Measurements from ENCODE around the gene RPS2. TPM values are rescaled to one million over a fixed set of nuclear protein-coding genes. Genes with fewer than 3 reads are reported as not detected.

RPS2 gene
- total and polyA plus RNA-seq, 2 donors (not counting 1 experiment from before 2014, with no cell fraction given): 3,261 to 6,138 TPM

DNA sequence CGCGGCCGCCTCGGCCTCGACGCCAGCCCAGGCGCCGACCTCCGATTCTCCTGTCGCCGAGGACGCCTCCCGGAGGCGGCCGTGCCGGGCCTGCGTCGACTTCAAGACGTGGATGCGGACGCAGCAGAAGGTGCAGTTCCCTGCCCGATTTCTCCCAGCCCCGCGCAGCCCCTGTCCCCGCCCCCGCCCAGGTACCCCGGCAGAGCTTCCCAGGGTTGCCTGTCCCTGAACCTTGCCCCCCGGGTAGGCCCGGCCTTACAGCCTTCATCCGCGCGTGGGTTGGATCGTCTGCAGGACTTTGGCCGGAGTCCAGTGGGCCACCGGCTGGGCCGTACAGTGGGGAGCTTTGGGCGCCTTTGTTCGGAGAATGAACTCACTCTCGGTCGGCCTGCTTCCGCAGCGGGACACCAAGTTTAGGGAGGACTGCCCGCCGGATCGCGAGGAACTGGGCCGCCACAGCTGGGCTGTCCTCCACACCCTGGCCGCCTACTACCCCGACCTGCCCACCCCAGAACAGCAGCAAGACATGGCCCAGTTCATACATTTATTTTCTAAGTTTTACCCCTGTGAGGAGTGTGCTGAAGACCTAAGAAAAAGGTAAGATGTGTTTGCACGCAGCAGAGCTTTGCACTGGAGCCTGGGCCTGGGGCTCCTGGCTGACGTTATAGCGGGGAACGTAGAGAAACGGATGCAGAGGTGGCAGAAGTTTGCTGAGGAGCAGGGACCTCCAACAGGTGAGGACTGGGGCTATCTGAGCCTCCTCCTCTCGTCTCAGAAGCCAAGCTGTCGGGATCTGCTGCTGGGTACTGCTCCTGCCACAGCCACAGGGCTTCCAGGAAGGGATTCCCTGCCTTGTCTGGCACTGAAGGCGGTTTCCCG lies 20.0 kb upstream of the RPS2 start:
- ATAC-seq (ENCODE audit: low read depth) (peak; percentile 13), DNase-seq (no peak)
- Histone ChIP-seq H2AFZ (ENCODE audit: insufficient read depth, low read depth, low read length, poor library complexity, severe bottlenecking) (peak overlapping the region; percentile 88), H3K9ac (ENCODE audit: low read length) (peak overlapping the region; percentile 76), H3K79me2 (ENCODE audit: control insufficient read depth, insufficient read depth, low read length) (no peaks in the 10 kb centered on the region), H3K27ac (ENCODE audit: low read length in 2 of 2) (peak overlapping the region; percentile 10 to 66), H3K9me3 (ENCODE audit: control extremely low read depth in 1 of 3, control insufficient read depth in 2 of 3, insufficient read depth in 1 of 3, low read length in 2 of 3) (peaks cover 0 to under 1% (median 0%) of the 10 kb centered on the region in 3 donors), H4K20me1 (ENCODE audit: control insufficient read depth, insufficient read depth, low read length, poor library complexity, severe bottlenecking) (no peaks in the 10 kb centered on the region), H3K4me3 (ENCODE audit: control extremely low read depth in 1 of 5, extremely low read depth in 1 of 5, insufficient read depth in 1 of 5, low read depth in 2 of 5, low read length in 4 of 5) (peak overlapping the region; percentile 3 to 78 (median 62)), H3K4me2 (replicated peaks; ENCODE audit: low read depth, low read length, poor library complexity, severe bottlenecking) (peak overlapping the region; percentile 98), H3K4me1 (ENCODE audit: control insufficient read depth in 2 of 2, insufficient read depth in 2 of 2, low read length in 2 of 2) (peaks cover 16 to 38% of the 10 kb centered on the region in 2 donors), H3K36me3 (replicated peaks in 1 of 2; ENCODE audit: control extremely low read depth in 1 of 2, control insufficient read depth in 1 of 2, extremely low read depth in 1 of 2, insufficient read depth in 2 of 2, low read length in 1 of 2) (peaks cover 0 to 10% of the 10 kb centered on the region in 2 experiments), H3K27me3 (replicated peaks in 1 of 4; ENCODE audit: control extremely low read depth in 1 of 4, control insufficient read depth in 3 of 4, insufficient read depth in 4 of 4, low read length in 3 of 4) (peaks cover 0 to 34% (median 19%) of the 10 kb centered on the region in 4 experiments)
- TF ChIP-seq, protein P1, sequence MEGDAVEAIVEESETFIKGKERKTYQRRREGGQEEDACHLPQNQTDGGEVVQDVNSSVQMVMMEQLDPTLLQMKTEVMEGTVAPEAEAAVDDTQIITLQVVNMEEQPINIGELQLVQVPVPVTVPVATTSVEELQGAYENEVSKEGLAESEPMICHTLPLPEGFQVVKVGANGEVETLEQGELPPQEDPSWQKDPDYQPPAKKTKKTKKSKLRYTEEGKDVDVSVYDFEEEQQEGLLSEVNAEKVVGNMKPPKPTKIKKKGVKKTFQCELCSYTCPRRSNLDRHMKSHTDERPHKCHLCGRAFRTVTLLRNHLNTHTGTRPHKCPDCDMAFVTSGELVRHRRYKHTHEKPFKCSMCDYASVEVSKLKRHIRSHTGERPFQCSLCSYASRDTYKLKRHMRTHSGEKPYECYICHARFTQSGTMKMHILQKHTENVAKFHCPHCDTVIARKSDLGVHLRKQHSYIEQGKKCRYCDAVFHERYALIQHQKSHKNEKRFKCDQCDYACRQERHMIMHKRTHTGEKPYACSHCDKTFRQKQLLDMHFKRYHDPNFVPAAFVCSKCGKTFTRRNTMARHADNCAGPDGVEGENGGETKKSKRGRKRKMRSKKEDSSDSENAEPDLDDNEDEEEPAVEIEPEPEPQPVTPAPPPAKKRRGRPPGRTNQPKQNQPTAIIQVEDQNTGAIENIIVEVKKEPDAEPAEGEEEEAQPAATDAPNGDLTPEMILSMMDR (IDR thresholded peaks at IDR 0.05): no peak
- no peak for TF ChIP-seq EZH2 (IDR thresholded peaks at IDR 0.05; ENCODE audit: borderline replicate concordance, insufficient read depth, low read depth, low read length, poor library complexity, severe bottlenecking)
- Mint-ChIP-seq H3K4me1 (peaks cover 33% of the 10 kb centered on the region), H3K9me3 (ENCODE audit: insufficient read depth) (no peaks in the 10 kb centered on the region), H3K27ac (peak overlapping the region; percentile 61), H3K4me3 (peak overlapping the region; percentile 88), H3K27me3 (peaks cover 6% of the 10 kb centered on the region)
- intact Hi-C loops (cut with micrococcal nuclease): loop anchor here (1.0 kb wide), 1 partner anchor 25 kb away; the partner anchor contains the start of gene ZNF598
- 16% methylated on average over 56 of the region's 58 CpGs for WGBS (ENCODE audit: insufficient coverage)
- POLR2A ChIA-PET: interaction anchor here (0.7 to 3.5 kb wide), 7 partner anchors 13 to 504 kb away, joined by 3 to 15 read pairs (median 4); partner anchors contain the start of genes RPS2 and TBL3
- CTCF ChIA-PET: interaction anchor here (0.6 to 1.4 kb wide), 4 partner anchors 11 to 331 kb away, joined by 3 to 4 read pairs (median 4); partner anchors contain the start of genes RPS2 and TBL3
